Activated naive CD4-positive, alpha-beta T cell treated with anti-CD3 and anti-CD28 coated beads, Interleukin-2, amount 10 ng/mL, durations not matched to agents 7 days and 5 days (primary cell): ENCODE measurements around the gene VSIG8.

Source experiments
- CTCF ChIA-PET: fragments of 350-600 bp; sonication (Branson Sonifier 250); formaldehyde crosslinking; loops from one replicate; lab custom pipeline; 2021; ENCODE audit warnings: antibody characterized with exemption; lab: Charles Lee
- DNase-seq: peaks from one replicate; pipeline ENCODE4 v3.0.0-alpha.2; 2020
- H3K27ac Mint-ChIP-seq: one replicate; pipeline ENCODE4 v1.8.0; 2021; ENCODE audit warnings: mild to moderate bottlenecking, moderate library complexity, mixed read lengths
- H3K27me3 Mint-ChIP-seq: one replicate; pipeline ENCODE4 v1.8.0; 2021; ENCODE audit warnings: mild to moderate bottlenecking, mixed read lengths
- H3K36me3 Mint-ChIP-seq: one replicate; pipeline ENCODE4 v1.8.0; 2021; ENCODE audit warnings: mixed read lengths
- H3K4me1 Mint-ChIP-seq: one replicate; pipeline ENCODE4 v1.8.0; 2021; ENCODE audit warnings: mixed read lengths
- H3K4me3 Mint-ChIP-seq: one replicate; pipeline ENCODE4 v1.8.0; 2021; ENCODE audit warnings: mild to moderate bottlenecking, moderate library complexity, mixed read lengths
- H3K9me3 Mint-ChIP-seq: one replicate; pipeline ENCODE4 v1.8.0; 2021; ENCODE audit warnings: mixed read lengths

VSIG8 gene

DNA sequence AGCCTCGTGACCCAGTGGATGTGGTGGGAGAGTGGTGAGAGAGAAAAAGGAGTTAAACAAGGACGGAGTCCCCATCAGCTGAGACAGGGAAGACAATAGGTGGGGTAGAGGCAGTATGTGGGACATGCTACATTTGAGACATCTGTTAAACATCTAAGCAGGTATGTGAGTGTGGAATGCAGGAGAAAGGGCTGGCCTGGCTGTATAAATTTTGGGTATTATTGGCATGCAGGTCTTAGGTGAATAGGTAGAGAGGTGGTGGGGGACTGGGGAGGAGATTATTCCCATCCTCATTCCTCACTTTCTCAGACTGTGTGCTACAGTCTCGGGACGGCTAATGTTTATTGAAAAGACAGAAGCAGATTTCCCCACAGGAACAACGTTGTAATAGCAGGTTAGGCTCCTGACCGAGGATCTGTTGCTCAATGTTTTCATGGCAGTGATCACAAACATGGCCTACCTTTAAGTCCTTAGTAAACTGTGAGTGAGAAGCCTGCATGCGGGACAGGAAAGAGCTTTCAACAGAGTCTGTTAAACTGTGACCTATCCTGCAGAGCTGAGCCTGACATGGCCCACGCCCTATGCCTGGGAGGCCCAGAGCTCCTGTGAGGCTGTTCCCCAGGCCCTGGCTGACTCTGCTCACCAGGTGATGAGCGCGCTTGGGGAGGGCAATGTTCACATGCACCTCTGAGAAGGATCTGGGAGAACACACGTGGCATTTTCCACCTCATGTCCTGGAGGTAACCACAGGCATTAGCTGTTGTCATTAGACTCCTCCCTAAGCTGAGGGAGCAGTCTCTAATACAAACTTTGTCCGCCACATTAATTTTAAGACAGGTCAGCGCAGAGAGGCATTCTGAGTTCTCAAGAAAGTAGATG lies 16.5 kb downstream of the VSIG8 start:
- Mint-ChIP-seq H3K27ac (no peak overlapping the region), H3K4me3 (no peak overlapping the region), H3K36me3 (no peaks in the 10 kb centered on the region), H3K27me3 (peaks cover 36% of the 10 kb centered on the region), H3K9me3 (no peaks in the 10 kb centered on the region), H3K4me1 (no peaks in the 10 kb centered on the region)
- CTCF ChIA-PET = interaction anchor here (0.9 kb wide), 1 partner anchor 162 kb away, joined by 3 read pairs; no protein-coding TSS in a partner anchor
- no peak for DNase-seq

DNA sequence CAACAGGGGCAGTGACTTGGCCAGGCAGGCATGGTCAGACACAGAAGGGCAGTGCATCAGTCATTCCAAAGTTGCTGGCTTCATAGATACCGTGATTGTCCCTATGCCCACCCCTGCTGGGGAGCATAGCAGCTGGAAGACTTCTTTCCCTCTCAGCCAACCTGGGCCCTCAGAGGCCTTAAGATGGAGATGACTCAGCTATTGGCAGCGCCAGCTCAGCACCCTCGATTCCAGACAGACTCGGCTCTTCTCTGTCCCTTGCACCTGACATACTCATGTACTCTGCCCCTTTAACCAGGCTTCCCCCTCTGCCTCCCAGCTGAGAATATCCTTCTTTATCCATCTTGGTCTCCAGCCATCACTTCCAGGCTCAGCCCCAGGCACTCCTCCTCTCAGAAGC lies 19.0 kb downstream of the VSIG8 start:
- H3K4me3 Mint-ChIP-seq = no peak overlapping the region
- DNase-seq = no peak
- peaks cover 6% of the 10 kb centered on the region for H3K4me1 Mint-ChIP-seq
- no peaks in the 10 kb centered on the region for H3K9me3 Mint-ChIP-seq
- CTCF ChIA-PET = interaction anchor here (0.6 to 1.3 kb wide), 2 partner anchors 49 to 163 kb away, joined by 3 to 4 read pairs; no protein-coding TSS in a partner anchor
- H3K27ac Mint-ChIP-seq = no peak overlapping the region
- H3K27me3 Mint-ChIP-seq = peaks cover 27% of the 10 kb centered on the region
- H3K36me3 Mint-ChIP-seq = no peaks in the 10 kb centered on the region

DNA sequence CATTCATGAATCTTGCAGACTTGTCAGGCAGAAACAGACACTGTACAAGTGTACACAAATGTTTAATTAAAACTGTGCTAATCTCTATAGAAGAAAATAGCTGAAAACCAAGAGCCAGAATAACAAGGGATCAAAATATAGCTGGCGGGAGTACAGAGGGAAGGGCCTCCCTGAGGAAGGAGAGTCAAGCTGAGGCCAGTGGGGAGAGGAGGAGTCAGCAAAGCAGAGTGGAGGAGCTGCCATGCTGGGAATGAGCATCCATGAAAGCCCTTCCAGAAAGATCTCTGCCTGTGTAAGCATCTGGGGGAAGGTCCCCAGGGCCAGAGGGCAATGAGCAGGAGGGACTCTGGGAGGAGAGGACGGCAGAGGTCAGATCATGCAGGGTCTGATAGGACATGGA lies 20.7 kb downstream of the VSIG8 start:
- no peaks in the 10 kb centered on the region for H3K36me3 Mint-ChIP-seq
- CTCF ChIA-PET = interaction anchor here (1.2 to 1.5 kb wide), 2 partner anchors 9 to 166 kb away, joined by 3 to 4 read pairs; no protein-coding TSS in a partner anchor
- peaks cover 20% of the 10 kb centered on the region for H3K27me3 Mint-ChIP-seq
- no peaks in the 10 kb centered on the region for H3K9me3 Mint-ChIP-seq
- DNase-seq = no peak
- no peak overlapping the region for H3K27ac Mint-ChIP-seq
- peaks cover 6% of the 10 kb centered on the region for H3K4me1 Mint-ChIP-seq
- no peak overlapping the region for H3K4me3 Mint-ChIP-seq

DNA sequence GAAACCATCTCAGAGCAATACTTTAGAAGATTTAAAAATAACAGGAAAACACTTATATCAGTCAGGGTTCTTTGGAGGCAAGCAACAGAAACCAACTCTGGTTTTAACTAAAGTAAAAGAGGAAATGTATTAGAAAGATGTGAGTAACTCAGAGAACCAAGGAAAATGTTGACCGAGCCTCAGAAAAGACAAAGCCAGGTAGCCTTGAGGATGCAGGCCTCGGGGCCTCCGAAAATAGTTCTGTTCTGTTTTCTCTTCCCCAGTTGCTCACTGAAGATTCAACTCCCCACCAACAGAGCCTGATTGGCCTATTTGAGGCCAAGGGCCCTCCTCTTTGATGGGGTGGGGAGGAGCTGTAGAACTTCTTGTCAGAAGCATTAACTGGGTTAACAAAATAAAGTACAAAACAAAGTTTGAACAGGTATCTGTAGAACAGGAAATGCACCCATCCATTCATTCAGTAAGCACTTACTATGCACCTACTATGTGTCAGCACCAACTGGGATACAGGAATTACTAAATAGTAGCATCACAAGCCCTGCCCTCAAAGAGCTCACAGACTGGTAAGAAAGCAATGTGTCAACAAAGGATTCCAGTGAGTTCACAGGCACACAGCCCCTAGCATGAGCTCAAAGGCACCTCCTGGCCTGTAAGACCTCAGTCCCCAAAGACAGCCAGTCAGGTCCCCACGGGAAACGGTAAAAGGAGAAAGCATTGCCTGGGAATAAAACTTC lies 23.2 kb downstream of the VSIG8 start:
- no peaks in the 10 kb centered on the region for H3K9me3 Mint-ChIP-seq
- DNase-seq = no peak
- no peak overlapping the region for H3K27ac Mint-ChIP-seq

DNA sequence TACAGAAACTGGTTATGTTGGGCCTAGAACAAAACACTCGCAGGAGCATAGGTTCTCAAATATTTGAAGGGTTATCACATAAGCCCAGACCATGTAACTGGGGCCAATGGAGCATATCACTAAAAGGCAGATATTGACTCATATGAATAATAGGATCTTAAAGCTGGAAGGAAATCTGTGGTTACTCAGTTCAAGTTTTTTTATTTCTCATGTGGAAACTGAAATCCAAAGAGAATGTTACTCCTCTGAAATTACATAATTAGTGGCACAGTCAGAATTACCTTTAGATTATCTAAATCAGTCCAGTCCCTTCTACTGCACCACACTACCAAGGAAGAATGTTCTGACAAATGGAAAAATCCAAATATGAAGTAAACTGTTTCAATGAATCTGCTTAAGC lies 23.7 kb downstream of the VSIG8 start:
- Mint-ChIP-seq H3K27ac (no peak overlapping the region), H3K27me3 (peaks cover 15% of the 10 kb centered on the region), H3K4me3 (no peak overlapping the region), H3K9me3 (no peaks in the 10 kb centered on the region), H3K4me1 (peaks cover 6% of the 10 kb centered on the region), H3K36me3 (no peaks in the 10 kb centered on the region)
- DNase-seq = no peak
- CTCF ChIA-PET = no interaction called here

More for the DNA sequence above, 23.2 kb downstream of the VSIG8 start:
- Mint-ChIP-seq H3K27me3 (peaks cover 20% of the 10 kb centered on the region), H3K36me3 (no peaks in the 10 kb centered on the region), H3K4me1 (peaks cover 6% of the 10 kb centered on the region), H3K4me3 (no peak overlapping the region)
- CTCF ChIA-PET = interaction anchor here (0.6 to 1.7 kb wide), 3 partner anchors 41 to 166 kb away, joined by 3 to 5 read pairs (median 3); no protein-coding TSS in a partner anchor

DNA sequence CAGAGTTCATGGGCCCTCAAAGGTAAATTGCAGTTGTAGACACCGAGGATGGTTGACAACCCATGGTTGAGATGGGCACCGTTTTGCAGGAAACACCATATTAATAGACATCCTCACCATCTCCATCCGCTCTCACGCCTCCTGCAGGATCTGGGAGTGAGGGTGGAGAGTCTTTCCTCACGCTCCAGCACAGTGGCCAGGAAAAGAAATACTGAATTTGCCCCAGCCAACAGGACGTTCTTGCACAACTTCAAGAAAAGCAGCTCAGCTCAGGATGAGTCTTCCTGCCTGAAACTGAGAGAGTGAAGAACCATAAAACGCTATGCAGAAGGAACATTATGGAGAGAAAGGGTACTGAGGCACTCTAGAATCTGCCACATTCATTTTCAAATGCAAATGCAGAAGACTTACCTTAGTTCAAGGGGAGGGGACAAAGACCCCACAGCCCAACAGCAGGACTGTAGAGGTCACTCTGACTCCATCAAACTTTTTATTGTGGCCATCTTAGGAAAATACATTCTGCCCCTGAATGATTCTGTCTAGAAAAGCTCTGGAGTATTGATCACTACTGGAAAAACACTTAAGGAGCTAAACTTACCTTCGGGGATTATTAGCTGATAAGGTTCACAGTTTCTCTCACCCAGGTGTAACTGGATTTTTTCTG lies 26.5 kb downstream of the VSIG8 start:
- H3K9me3 Mint-ChIP-seq = no peaks in the 10 kb centered on the region
- no peaks in the 10 kb centered on the region for H3K36me3 Mint-ChIP-seq
- CTCF ChIA-PET = interaction anchor here (1.0 to 1.4 kb wide), 3 partner anchors 36 to 54 kb away, joined by 3 to 6 read pairs (median 4); no protein-coding TSS in a partner anchor
- DNase-seq = no peak
- peaks cover 14% of the 10 kb centered on the region for H3K27me3 Mint-ChIP-seq
- peaks cover 6% of the 10 kb centered on the region for H3K4me1 Mint-ChIP-seq
- no peak overlapping the region for H3K27ac Mint-ChIP-seq
- no peak overlapping the region for H3K4me3 Mint-ChIP-seq

DNA sequence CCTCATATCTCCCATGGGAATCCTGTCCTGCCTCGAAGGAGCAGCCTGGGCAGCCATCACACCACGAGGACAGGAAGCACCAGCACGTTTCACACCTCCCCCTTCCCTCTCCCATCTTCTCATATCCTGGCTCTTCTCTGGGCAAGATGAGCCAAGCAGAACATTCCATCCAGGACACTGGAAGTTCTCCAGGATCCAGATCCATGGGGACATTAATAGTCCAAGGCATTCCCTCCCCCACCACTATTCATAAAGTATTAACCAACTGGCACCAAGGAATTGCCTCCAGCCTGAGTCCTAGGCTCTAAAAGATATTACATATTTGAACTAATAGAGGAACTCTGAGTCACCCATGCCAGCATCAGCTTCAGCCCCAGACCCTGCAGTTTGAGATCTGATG lies 27.1 kb downstream of the VSIG8 start:
- Mint-ChIP-seq H3K9me3 (no peaks in the 10 kb centered on the region), H3K36me3 (no peaks in the 10 kb centered on the region)
- CTCF ChIA-PET = interaction anchor here (1.0 kb wide), 1 partner anchor 36 kb away, joined by 3 read pairs; no protein-coding TSS in a partner anchor

DNA sequence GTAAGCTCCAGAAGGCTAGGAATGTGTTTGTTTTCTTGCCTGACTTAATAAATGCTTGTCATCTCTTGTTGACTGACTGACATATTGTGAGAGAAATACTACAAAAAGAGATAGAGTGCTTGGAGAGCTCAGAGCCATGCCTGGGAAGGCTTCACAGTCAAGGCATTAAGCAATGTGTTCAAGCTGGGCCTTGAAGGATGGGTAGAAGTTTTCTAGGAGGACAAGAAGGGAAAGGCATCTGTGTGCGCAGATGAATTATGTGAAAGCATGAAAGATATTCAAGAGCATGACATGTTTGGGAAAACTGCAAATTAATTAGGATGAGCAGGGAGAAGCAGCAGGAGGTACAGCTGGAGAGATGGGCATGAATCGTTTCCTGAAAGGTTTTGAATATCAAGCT lies 30.1 kb downstream of the VSIG8 start:
- Mint-ChIP-seq H3K27ac (no peak overlapping the region), H3K4me1 (peaks cover 19% of the 10 kb centered on the region), H3K9me3 (peaks cover 14% of the 10 kb centered on the region), H3K4me3 (no peak overlapping the region), H3K27me3 (peaks cover 31% of the 10 kb centered on the region), H3K36me3 (peaks cover 9% of the 10 kb centered on the region)
- CTCF ChIA-PET = interaction anchor here (1.0 to 2.2 kb wide), 4 partner anchors 9 to 173 kb away, joined by 4 to 11 read pairs (median 4); no protein-coding TSS in a partner anchor
- no peak for DNase-seq

More for the DNA sequence above, 27.1 kb downstream of the VSIG8 start:
- no peak overlapping the region for H3K27ac Mint-ChIP-seq
- DNase-seq = no peak
- H3K27me3 Mint-ChIP-seq = peaks cover 17% of the 10 kb centered on the region
- H3K4me3 Mint-ChIP-seq = no peak overlapping the region
- peaks cover 6% of the 10 kb centered on the region for H3K4me1 Mint-ChIP-seq

DNA sequence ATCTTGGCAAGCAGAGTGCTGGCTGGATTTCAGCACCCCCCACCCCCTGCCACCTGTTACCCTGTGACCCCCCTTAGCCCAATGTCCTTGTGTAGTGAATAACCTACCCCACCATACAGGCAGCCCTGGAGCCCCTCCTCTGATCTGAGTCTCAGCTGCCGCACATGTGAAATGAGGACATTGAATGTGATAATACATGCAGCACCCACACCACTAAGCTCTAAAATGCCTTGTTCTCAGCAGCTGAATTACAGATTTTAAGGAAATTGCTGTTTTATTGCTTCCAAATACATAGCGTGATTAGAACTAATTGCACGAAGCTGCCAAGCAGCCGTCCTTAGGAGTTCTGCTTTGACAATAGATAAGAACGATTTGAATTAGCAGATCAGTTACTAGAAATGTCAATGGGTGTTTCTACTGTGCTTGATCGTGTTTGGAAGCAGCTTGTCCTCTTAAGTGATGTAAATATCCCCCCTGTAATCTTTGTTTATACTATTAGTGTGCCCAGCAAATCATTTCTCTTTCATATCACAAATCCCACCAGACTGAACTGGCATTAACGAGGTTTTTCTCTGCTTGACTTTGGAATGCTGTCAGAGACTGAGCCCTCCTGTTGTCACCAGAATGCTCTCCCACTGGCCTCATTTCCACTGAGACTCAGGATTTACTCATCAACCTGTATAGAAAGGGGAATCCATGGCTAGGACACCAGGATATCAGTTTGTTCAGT lies 30.9 kb downstream of the VSIG8 start:
- CTCF ChIA-PET = interaction anchor here (0.9 to 2.4 kb wide), 6 partner anchors 19 to 176 kb away, joined by 3 to 11 read pairs (median 4); no protein-coding TSS in a partner anchor
- peaks cover 13% of the 10 kb centered on the region for H3K36me3 Mint-ChIP-seq
- H3K4me3 Mint-ChIP-seq = no peak overlapping the region
- no peak for DNase-seq
- peaks cover 28% of the 10 kb centered on the region for H3K27me3 Mint-ChIP-seq
- H3K4me1 Mint-ChIP-seq = peaks cover 26% of the 10 kb centered on the region
- no peak overlapping the region for H3K27ac Mint-ChIP-seq
- peaks cover 19% of the 10 kb centered on the region for H3K9me3 Mint-ChIP-seq

DNA sequence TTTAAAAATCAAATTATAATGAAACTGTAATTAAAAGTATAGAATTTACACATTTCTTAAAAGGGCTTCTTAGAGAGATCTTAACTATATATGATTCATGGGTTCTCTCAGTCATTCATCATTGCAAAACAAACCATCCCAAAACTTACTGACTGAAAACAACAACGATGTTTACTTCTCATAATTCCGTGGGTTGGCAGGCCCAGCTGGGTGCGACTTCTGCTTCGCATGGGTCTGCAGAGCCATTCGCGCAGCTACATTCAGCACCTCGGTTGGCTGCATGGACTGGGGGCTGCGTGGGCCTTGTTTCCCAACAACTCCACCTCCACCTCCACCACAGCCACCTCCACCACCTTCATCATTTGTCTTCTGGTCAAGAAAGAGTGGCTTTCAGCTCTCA lies 31.7 kb downstream of the VSIG8 start:
- Mint-ChIP-seq H3K27ac (no peak overlapping the region), H3K4me3 (no peak overlapping the region), H3K27me3 (peaks cover 23% of the 10 kb centered on the region), H3K4me1 (peaks cover 35% of the 10 kb centered on the region), H3K36me3 (peaks cover 13% of the 10 kb centered on the region), H3K9me3 (peaks cover 19% of the 10 kb centered on the region)
- CTCF ChIA-PET = interaction anchor here (1.1 to 2.4 kb wide), 5 partner anchors 20 to 61 kb away, joined by 3 to 11 read pairs (median 8); no protein-coding TSS in a partner anchor
- DNase-seq = no peak

DNA sequence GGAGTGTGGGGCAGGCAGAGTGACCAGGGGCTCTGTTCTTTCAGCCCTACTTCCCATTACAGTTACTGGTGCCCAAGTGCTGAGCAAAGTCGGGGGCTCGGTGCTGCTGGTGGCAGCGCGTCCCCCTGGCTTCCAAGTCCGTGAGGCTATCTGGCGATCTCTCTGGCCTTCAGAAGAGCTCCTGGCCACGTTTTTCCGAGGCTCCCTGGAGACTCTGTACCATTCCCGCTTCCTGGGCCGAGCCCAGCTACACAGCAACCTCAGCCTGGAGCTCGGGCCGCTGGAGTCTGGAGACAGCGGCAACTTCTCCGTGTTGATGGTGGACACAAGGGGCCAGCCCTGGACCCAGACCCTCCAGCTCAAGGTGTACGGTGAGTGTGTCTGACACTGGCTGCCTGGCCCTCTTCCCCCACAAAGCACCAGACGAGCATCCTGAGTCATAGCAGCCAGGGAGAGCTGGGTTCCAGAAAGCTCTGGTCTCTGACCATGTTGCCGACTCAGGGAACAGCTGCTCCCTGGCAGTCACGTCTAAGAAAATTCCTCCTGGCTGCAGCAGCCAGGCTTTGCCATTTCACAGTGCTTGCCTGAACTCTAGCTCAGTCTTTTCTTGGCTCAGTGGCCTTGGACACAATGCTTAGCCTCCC lies 32.5 kb downstream of the VSIG8 start:
- Mint-ChIP-seq H3K27me3 (peaks cover 27% of the 10 kb centered on the region), H3K4me1 (peaks cover 43% of the 10 kb centered on the region), H3K27ac (no peak overlapping the region), H3K36me3 (peaks cover 13% of the 10 kb centered on the region), H3K9me3 (peaks cover 19% of the 10 kb centered on the region), H3K4me3 (no peak overlapping the region)
- CTCF ChIA-PET = interaction anchor here (0.9 to 2.4 kb wide), 4 partner anchors 21 to 62 kb away, joined by 3 to 11 read pairs (median 6); no protein-coding TSS in a partner anchor
- DNase-seq = no peak

DNA sequence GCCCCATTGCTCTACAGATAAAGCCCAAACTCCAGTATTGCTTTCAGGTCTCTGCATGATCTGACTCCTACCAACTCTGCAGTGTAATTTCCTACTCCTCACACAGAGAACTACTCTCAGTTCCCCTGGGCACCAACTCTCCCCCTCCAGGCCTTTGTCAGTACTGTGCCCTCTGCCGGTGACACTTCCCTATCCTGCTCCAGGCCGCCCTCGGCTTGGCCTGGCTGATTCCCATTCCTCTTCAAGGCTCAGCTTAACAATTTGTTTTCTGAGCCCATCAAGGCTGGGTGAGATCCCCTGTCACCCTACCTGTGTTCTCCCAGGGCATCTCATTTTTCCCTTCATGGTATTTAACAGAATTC lies 33.2 kb downstream of the VSIG8 start:
- peaks cover 19% of the 10 kb centered on the region for H3K9me3 Mint-ChIP-seq
- H3K27ac Mint-ChIP-seq = no peak overlapping the region
- peaks cover 34% of the 10 kb centered on the region for H3K27me3 Mint-ChIP-seq
- H3K4me3 Mint-ChIP-seq = no peak overlapping the region
- no peak for DNase-seq
- CTCF ChIA-PET = interaction anchor here (0.9 to 1.8 kb wide), 2 partner anchors 26 to 30 kb away, joined by 3 to 11 read pairs; no protein-coding TSS in a partner anchor
- peaks cover 48% of the 10 kb centered on the region for H3K4me1 Mint-ChIP-seq
- peaks cover 13% of the 10 kb centered on the region for H3K36me3 Mint-ChIP-seq
